ENCODE data around the gene TMEM63B.
"Not testable (repeated sequence)": the region's sequence is repeated elsewhere in the genome, so short reads cannot be mapped to it uniquely, and the experiment has no call there.

Gene TMEM63B

DNA sequence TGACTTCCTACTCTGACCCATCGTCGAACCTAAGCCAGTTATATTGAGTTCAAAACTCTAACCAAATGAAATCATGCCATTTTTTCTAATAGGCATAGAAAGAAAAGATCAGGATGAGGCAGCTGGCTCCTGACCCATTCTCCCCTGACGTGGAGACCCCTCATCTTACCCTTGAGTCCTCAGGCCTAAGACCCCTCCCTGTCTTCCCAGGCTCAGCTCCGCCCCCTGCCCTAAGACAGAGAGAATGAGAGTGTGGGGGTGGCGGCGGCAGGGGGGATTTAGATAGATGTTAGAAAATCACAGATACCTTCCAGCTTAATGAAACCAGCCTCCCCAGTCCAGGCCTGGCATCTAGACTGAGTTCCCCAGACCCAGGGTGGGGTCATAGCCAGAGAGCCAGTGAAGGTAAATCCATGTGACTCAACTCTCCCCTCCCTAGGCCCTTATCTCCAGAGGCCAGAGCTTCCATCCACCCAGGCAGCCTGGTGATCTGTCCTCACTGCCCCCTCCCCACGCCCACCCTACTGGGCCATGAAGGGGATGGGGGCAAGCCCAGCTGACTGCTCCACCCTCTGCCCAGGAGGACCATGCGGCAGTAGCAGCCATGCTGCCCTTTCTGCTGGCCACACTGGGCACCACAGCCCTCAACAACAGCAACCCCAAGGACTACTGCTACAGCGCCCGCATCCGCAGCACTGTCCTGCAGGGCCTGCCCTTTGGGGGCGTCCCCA, 6.8 kb downstream of the TMEM63B start:
- no peak for DNase-seq

DNA sequence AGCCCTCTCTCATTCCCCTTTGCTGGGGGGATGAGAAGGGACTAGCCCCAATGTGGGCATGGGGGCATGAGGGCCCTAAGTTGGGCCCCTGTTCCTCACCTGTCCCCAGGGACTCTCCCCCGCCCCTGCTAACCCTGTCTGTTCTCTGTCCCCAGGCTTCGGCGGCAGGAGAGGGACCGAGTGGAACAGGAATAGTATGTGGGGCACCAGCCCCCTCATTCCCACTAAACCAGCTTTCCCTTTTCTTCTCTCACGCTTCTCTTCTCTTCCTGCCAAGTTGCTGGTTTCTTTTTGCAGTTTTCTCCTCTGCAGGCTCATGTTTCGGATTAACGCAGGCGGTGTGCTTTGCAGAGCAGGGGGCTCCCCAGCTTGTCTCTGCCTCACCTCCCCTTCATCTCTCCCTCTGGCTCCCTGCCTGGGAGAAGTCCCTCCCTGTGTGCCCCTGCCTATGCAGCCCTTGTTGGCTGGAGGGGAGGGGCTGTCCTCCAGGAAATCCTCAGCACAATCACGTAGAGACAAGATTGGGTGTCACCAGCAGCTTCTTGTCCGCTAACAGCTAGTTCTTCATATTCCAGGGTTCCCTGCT, 7.9 kb downstream of the TMEM63B start:
- intact Hi-C loops (cut with DNase I): no loop called here
- peak in 10 of 42 donors; percentile 19 to 63 (median 44) for DNase-seq

More for the DNA sequence above, 6.8 kb downstream of the TMEM63B start:
- intact Hi-C loops (cut with DNase I): no loop called here

DNA sequence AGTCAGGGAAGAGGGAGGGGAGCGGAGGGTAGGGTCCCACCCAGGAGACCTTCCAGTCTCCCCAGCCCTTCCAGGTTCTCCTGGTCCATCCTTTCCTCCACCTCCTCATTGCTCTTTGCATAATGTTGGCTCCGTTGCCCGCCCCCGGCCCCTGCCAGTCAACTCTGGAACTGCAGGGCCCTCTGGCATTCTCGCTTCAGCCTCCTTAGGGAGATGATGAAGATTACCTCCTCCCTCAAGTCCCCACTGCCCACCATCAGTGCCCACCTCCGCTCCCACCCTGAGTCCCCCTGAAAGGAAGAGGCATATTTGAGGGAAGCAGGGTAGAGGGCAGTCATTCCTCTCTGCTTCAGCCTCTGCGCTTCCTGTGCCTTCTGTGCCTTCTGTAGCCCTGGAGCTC, 8.5 kb downstream of the TMEM63B start:
- peak in 8 of 42 donors; percentile 15 to 70 (median 40) for DNase-seq
- intact Hi-C loops (cut with DNase I): no loop called here

DNA sequence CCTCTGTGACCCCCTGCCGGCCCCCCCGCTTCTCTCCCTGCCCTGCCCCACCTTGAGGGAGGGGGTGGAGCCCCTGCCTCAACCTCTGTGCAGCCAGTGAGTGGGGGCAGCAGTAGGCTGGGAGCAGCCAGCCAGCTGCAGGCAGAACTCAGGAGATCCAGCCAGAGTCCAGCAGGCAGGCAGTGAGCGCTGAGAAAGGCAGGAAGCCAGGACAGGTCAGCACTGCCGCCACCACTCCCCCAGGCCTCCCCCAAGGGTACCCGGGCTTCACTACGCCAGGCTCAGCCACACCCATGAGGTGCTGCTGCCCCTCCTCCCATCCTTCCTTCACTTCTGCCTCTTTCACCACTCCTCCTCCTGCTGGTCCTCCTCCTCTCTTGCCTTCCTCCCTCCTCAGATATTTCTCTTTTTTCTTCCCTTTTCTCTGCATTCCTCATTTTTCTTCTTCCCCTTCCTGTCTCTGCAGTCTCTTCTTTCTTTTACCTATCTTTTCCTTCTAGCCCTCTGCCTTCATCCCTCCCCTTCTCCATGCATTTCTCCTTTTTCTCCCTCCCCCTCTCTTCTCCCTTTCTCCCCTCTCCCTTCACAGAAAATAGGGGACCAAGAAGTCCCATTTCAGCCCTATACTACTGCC, 11.5 kb downstream of the TMEM63B start:
- intact Hi-C loops (cut with DNase I): no loop called here
- peak in 6 of 42 donors; percentile 17 to 40 (median 28) for DNase-seq

DNA sequence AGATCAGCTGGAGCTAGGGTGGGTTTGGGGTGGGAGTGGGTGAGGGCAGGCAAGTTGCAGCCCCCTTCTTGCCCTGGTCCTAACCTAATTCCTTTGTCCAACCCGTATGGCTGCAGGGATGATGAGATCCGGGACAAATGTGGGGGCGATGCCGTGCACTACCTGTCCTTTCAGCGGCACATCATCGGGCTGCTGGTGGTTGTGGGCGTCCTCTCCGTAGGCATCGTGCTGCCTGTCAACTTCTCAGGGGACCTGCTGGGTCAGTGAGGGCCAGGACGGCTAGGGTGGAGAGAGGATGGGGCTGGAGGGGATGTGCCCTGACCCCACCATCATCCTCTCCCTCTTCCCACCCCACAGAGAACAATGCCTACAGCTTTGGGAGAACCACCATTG, 12.0 kb downstream of the TMEM63B start:
- peak in 4 of 42 donors; percentile 15 to 52 (median 24) for DNase-seq
- intact Hi-C loops (cut with DNase I): no loop called here

DNA sequence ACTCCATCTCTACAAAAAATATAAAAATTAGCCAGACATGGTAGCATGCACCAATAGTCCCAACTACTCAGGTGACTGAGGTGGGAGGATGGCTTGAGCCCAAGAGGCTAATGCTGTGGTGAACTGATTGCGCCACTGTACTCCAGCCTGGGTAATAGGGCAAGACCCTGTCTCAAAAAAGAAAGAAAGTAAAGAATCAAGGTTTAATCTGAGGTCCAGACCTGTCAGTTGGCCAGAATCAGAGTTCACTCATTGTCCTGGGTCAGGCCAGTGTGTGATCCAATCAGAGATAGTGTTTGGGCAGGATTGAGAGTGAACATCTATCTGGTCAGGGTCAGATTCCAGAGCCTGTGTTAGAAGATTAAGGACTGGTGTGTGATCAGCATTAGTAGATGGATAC, 15.5 kb downstream of the TMEM63B start:
- intact Hi-C loops (cut with DNase I): no loop called here
- DNase-seq: no peak

DNA sequence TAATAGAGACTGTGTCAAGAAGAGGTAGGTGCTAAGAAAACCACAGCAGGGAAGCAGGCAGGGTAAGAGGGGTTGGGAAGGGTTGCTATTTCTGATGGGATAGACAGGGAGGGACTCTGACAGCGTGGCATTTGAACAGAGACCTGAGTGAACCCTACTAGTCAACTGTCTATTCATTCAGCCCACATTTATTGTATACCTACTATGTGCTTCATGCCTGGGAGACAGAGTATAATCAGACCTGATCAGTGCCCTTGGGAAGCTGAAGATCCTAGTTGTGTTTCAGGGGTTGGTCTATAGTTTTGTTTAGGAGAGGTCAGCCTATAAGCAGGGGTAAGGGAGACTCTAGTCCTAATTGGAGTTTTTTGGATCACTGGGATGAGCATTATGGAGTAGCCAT, 16.4 kb downstream of the TMEM63B start:
- no peak for DNase-seq
- intact Hi-C loops (cut with DNase I): no loop called here

DNA sequence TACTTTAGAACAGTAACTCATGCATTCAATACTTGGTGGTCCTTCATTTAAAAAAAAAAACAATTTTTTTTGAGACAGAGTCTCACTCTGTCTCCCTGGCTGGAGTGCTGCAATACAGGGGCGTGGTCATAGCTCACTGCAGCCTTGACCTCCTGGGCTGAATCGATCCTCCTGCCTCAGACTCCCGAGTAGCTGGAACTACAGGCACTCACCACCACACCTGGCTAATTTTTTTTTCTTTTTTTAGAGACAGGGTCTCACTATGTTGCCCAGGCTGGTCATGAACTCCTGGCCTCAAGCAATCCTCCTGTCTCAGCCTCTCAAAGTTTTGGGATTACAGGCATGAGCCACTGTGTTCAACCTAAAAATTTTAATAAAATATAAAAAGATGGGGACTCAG, 17.2 kb downstream of the TMEM63B start:
- intact Hi-C loops (cut with DNase I); DNase-seq: not testable (repeated sequence)

DNA sequence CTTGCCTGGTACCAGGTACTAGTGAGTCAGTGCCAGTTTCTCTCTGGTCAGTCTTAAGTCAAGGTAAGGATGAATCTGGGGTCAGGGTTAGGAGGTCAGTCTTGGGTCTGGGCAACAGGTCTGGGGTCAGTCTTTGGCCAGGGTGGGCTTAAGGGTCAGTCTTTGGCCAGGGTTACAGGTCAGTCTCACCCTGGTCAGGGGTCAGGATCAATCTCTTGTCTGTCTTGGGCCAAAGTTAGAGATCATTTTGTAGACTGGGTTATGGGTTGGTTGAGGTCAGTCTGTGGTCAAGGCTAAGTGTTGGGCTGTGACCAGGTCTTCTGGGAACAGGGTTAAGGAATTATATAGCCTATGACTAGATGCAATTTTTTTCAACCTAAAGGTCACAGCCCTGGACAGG, 18.5 kb downstream of the TMEM63B start:
- no peak for DNase-seq
- intact Hi-C loops (cut with DNase I): no loop called here

DNA sequence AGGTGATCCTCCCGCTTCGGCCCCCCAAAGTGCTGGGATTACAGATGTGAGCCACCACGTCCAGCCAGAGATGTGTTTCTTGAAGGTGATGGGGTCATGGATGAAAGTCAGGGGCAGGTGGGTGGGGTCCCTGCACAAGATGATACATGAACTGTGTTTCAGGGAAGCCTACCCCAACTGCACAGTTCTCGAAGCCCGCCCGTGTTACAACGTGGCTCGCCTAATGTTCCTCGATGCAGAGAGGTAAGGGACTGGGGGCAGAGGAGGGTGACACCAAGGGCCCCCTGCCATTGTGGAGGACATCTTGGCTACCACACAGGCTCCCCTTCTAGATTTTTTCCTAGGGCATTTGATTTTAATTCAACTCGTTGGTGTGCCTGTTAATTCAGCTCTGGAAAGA, 19.3 kb downstream of the TMEM63B start:
- DNase-seq: no peak
- intact Hi-C loops (cut with DNase I): no loop called here

DNA sequence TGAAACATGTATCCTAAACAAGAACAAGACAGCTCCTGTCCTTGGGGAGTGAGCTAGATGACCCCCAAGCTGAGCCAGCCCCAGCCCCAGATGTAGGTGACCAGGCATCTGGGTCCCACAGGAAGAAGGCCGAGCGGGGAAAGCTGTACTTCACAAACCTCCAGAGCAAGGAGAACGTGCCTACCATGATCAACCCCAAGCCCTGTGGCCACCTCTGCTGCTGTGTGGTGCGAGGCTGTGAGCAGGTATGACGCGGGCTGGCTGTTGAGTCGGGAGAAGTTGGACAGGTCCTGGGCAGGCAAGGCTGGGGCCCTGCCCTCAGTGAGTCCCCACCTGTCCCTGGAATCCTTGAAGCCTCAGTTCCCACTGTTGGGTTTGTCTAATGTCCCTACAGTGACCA, 19.9 kb downstream of the TMEM63B start:
- intact Hi-C loops (cut with DNase I): no loop called here

DNA sequence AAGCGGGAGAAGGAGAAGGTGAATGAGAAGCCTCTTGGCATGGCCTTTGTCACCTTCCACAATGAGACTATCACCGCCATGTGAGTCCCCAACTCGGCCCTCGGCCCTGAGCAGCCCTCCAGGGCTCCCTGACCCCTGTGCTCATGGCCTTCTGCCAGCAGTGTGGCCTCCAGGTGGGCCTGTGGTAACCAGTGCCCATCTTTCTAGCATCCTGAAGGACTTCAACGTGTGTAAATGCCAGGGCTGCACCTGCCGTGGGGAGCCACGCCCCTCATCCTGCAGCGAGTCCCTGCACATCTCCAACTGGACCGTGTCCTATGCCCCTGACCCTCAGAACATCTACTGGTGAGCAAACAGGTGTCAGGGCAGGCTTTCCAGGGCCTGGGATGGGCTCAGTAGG, 21.0 kb downstream of the TMEM63B start:
- intact Hi-C loops (cut with DNase I): no loop called here

More for the DNA sequence above, 19.9 kb downstream of the TMEM63B start:
- no peak for DNase-seq

DNA sequence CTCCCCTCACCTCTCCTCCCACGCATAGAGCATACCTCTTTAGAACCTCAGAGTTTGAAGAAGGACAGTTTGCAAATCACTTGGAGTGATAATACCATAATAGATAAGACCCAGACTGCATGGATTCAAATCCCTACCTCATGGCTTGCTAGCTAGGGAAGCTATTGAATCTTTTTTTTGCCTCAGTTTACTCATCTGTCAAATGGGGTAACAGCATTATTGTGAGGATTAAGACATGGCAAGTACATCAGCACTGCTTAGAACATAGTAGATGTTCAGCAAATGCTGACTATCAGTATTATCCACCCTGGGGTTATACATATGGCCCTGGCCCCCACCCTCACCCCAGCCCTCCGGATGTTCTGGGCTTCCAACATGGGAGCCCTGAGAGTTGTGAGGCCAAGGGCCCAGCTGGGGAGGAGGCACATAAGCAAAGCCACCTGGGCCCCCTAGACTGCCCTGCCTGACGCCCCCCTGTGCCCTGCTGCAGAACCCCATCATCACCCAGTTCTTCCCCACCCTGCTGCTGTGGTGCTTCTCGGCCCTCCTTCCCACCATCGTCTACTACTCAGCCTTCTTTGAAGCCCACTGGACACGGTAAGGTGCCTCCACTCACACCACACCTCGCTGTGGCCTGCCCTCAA, 22.1 kb downstream of the TMEM63B start:
- no peak for DNase-seq
- intact Hi-C loops (cut with DNase I): no loop called here

More for the DNA sequence above, 21.0 kb downstream of the TMEM63B start:
- no peak for DNase-seq

DNA sequence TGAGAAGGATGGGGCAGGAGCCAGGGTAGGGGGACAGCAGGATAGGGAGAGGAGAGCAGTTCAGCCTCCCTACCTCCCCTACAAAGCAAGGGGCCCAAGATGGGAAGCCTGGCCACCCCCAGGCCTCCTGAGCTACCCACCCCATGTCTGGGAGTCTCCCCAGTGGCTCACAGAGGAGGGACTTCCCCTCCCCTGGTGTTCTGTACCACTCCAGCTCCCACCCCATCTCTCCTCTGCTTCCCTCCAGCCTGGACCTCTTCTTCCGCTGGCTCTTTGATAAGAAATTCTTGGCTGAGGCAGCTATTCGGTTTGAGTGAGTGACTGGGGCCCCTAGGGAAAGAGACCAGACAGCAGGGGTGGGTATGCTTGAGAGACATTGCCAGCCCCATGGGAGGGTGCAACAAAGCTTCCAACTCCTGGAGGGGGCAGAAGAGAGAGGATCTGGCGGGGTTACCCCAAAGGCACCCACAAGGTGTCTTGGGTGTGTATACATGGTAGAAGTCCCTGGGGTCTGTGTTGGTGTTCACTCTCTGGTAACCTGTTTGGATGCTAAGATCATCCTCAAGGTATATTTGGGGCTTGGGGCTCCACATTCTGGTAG, 23.1 kb downstream of the TMEM63B start:
- DNase-seq: no peak
- intact Hi-C loops (cut with DNase I): no loop called here

DNA sequence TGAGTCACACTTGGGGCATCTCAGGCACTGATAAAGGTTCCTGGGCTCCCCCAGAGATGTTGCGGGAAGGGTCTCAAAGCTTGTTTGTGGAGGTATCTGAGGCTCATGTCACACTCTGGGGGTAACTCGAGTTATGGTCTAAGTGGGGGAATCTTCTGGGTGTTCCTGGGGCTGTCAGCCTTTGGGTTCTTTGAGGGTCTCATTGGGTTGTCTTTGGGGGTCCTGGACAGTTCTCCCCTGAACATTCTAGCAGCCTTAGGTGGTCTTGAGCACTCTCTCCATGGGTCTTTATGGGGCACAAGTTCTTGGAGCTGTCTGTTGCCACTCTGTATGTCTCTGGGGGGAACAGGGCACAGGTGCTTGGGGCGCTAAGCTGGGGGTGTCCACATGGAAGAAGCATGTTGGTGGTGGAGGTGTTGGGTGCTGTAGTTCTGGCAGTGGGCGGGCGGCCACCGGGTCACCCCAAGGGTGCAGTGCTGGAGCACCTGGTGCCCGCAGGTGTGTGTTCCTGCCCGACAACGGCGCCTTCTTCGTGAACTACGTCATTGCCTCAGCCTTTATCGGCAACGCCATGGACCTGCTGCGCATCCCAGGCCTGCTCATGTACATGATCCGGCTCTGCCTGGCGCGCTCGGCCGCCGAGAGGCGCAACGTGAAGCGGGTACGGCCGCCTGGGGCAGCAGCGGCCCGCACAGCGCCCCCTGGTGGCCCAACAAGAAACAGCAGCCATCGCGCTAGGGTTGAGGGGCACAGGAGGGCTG, 24.2 kb downstream of the TMEM63B start:
- peak in 41 of 42 donors; percentile 50 to 90 (median 76) for DNase-seq
- intact Hi-C loops (cut with DNase I): loop anchor here (2.0 kb wide), 1 partner anchor 55 kb away; no protein-coding TSS in a partner anchor

DNA sequence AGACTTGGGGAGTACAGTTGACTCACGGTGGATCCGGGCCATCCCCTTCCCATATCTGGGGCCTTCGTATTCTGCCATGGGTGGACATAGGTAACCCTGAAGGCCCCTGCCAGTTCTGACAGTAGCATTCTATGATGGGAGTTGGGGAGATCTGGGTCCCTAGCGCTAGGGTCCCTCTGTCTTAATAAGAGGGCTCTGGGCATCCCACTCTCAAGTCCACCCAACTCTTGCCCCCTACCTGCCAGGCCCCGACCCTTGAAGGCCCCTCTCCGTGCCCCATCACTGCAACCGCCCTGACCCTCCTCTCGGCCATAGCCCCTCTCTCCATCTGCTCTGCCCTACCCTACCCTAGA, 24.7 kb downstream of the TMEM63B start:
- intact Hi-C loops (cut with DNase I): loop anchor here (2.0 kb wide), 1 partner anchor 55 kb away; no protein-coding TSS in a partner anchor
- DNase-seq: no peak

DNA sequence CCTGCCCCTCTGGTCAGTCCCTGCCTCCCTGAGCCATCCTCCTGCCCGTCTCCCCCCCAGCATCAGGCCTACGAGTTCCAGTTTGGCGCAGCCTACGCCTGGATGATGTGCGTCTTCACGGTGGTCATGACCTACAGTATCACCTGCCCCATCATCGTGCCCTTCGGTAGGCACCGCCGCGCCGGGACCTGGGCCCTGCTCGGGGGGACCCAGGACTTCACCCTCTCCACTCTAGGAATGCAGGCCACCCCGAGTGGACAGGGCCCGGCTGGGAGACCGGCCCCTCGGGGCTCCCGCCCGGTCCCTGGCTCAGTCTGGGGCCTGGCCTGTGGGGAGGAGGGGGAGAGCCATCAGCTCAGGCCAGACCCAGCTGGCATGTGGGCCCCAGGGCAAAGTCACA, 25.2 kb downstream of the TMEM63B start:
- intact Hi-C loops (cut with DNase I): loop anchor here (2.0 kb wide), 1 partner anchor 56 kb away; no protein-coding TSS in a partner anchor
- no peak for DNase-seq

DNA sequence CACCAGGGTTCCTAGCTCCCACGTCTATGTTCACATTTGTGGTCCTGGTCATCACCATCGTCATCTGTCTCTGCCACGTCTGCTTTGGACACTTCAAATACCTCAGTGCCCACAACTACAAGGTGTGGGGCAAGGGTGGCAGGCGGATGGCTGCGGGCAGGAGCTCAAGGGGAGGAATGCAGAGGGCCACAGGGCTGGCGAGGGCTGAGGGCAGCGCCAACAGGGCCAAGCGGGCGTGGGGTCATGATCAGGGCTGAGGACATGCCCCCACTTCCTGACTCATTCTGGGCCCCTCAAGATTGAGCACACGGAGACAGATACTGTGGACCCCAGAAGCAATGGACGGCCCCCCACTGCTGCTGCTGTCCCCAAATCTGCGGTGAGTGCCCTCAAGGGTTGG, 26.7 kb downstream of the TMEM63B start:
- DNase-seq: no peak
- intact Hi-C loops (cut with DNase I): no loop called here
